GM12875 (cell line): ENCODE results near the gene RAB18.

Source experiments
- H3K4me3 ChIP-seq: one replicate; pipeline ENCODE4 v1.5.1; 2011; ENCODE audit warnings: low read depth, low read length, control low read depth
- TF ChIP-seq, protein P1 (sequence below): IDR thresholded peaks from 2 replicates; pipeline ENCODE4 v1.5.1; 2011; ENCODE audit warnings: low read depth, mild to moderate bottlenecking, control low read depth, inconsistent platforms, low read length, moderate library complexity, borderline replicate concordance; ENCODE audit not compliant: insufficient read depth

RAB18 gene

DNA sequence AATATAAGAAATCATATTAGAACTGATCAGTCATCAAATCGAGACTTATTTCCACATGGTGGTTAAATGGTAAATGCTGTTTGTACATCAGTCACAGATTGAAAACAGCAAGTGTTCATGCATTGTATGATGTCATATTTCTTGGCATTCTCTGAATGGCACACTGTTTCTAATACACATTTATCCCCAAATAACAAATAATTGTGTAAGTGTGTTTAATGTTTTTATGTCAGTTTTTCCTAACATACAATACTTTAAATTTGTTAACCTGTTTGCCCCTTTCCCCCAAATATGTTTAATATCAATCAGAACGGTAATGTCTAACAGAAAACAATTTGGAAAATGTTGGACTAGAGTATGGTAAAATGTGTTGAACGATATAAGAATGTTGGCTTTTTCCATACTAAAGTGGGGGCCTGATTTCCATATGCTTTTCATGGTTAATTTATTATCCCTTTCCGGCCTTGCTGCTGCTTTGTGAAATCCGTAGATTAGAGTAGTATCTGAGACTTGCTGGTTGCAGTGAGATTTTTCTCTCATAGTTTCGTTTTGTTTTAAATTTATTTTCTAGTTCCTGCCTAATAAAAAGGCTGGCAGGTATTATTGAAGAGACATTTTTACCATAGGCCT is 23.7 kb downstream of the RAB18 start:
- H3K4me3 ChIP-seq = no peak overlapping the region
- TF ChIP-seq, protein P1, sequence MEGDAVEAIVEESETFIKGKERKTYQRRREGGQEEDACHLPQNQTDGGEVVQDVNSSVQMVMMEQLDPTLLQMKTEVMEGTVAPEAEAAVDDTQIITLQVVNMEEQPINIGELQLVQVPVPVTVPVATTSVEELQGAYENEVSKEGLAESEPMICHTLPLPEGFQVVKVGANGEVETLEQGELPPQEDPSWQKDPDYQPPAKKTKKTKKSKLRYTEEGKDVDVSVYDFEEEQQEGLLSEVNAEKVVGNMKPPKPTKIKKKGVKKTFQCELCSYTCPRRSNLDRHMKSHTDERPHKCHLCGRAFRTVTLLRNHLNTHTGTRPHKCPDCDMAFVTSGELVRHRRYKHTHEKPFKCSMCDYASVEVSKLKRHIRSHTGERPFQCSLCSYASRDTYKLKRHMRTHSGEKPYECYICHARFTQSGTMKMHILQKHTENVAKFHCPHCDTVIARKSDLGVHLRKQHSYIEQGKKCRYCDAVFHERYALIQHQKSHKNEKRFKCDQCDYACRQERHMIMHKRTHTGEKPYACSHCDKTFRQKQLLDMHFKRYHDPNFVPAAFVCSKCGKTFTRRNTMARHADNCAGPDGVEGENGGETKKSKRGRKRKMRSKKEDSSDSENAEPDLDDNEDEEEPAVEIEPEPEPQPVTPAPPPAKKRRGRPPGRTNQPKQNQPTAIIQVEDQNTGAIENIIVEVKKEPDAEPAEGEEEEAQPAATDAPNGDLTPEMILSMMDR = no peak

DNA sequence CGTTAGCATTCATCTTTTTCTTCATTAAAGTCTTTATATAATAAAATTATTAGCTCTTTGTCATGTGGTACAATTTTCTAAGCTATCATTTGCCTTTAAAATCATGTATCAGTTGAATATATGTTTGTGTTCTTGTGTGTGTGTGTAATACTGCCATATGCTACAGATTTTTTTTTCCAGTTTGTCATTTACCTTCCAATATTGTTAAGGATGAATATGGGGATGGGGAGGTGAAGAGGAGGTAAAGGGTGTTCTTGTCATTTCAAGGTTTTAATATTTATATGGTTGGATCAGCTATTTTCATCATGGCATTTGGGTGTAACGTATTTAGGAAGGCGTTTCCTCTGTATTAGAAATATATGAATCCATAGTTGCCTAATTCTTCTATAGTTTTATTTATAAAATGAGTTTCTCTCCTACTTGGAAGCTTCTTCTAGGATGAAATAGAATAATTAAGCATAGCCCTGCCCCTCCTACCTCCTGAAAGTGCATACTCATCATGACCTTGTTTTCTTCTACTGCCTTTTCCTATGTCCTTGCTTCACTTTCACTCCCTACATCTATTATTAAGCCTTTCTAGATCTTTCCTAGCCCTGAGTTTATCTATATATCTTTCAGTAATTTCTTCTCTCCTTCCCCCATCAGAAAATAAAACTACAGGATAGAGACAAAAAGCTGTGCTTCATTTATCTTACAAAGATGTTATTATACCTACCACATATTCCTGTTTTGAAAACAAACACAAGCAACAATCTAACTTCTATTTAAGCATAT is 25.1 kb downstream of the RAB18 start:
- H3K4me3 ChIP-seq = no peak overlapping the region
- TF ChIP-seq, protein P1 = no peak

DNA sequence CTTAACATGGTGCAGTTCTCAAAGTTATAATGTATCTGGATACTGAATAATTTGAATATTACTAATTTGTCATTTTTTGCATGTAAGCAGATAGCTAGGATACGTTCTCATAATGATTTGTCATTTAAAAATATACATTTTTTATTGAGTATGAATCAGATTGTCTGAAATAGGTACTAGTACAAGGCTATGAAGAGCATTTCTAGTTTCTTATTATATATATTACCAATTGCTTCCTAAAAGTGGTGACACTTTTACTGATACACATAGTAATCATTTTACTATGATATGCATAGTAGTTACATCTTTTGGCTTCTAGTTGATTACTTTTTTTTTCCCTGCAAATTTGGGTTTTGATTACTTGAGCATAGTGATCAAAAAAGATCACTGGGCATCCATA is 26.4 kb downstream of the RAB18 start:
- TF ChIP-seq, protein P1 = no peak
- no peak overlapping the region for H3K4me3 ChIP-seq

DNA sequence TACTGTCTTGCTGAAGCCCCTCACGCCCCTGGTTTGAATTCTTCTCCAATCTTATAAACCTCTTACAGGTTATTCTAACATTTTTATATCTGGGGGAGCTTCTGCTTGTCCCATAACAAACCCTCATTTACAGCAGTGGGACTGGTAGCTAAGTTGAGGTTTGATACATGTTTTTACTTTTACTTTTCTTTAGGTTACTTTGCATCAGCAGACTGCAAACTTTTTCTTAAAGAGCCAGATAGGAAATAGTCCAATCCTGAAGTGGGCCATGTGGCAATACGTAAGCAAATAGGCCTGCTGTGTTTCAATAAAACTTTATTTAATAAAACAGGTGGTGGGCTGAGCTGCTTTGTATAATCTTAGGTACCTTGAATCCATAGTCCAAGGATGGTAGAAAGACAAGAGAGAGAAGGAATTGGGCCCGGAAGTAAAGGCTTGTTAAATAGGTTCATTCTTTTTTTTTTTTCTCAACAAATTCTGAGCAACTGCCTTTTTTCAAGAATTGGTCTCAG is 27.3 kb downstream of the RAB18 start:
- H3K4me3 ChIP-seq = no peak overlapping the region
- TF ChIP-seq, protein P1 = no peak

DNA sequence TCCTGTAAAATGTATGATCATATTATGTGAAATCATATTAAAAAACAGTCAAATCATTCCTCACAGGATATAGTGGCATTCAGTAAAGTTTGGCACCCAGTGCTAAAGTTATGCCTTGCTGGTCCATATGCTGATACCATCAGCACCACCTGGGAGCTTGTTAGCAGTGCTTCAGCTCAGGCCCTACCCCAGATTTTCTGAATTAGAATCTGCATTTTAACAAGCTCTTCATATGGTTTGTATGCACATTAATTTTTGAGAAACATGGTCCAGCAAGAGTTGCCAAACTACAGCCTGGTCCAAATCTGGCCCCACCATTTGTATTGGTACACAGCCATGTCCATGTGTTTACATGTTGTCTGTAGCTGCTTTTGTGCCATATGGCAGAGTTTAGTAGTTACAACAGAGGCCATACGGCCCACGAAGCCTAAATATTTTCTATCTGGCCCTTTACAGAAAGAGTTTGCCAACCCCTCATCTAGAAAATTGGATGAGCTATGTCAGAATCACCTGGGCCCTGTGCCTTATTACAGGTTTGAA is 30.1 kb downstream of the RAB18 start:
- TF ChIP-seq, protein P1 = no peak
- H3K4me3 ChIP-seq = no peak overlapping the region

DNA sequence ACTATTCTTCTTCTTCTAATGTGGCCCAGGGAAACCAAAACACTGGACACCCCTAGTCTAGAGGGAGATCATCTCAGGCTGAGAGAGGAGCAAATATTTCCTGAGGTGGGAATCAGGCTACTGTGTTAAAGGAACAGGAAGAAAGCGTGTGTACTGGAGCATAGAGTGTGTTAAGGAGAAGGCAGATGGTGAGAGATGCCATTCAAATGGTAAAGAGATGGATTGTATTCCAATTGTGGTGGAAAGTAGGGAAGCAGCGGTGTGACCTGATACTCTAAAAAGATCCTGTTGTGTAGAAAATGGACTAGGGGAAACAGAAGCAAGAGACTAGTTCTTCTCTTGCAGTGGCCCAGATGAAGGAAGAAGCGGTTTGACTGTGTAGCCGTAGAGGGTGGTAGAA is 31.2 kb downstream of the RAB18 start:
- H3K4me3 ChIP-seq = no peak overlapping the region

More for the DNA sequence above, 31.2 kb downstream of the RAB18 start:
- TF ChIP-seq, protein P1 = no peak
